HEK293 (cell line): ENCODE data around the gene PIF1.

Experiments used
- GLIS1 ChIP-seq: fragments of 450-650 bp; formaldehyde crosslinking; IDR thresholded peaks from 2 replicates; pipeline ENCODE4 v1.5.1; 2016; ENCODE audit warnings: missing biosample characterization, missing genetic modification characterization
- KLF1 ChIP-seq: fragments of 450-650 bp; formaldehyde crosslinking; IDR thresholded peaks from 2 replicates; pipeline ENCODE4 v1.5.1; 2016; ENCODE audit warnings: missing biosample characterization, missing genetic modification characterization
- KLF10 ChIP-seq: fragments of 450-650 bp; IDR thresholded peaks from 2 replicates; pipeline ENCODE4 v1.5.1; 2018; ENCODE audit warnings: missing biosample characterization, mild to moderate bottlenecking, missing genetic modification characterization
- SCRT1 ChIP-seq: fragments of 450-650 bp; formaldehyde crosslinking; IDR thresholded peaks from 2 replicates; pipeline ENCODE4 v1.5.1; 2016; ENCODE audit warnings: missing biosample characterization, missing genetic modification characterization, borderline replicate concordance
- SCRT2 ChIP-seq: fragments of 450-650 bp; formaldehyde crosslinking; IDR thresholded peaks from 2 replicates; pipeline ENCODE4 v1.5.1; 2016; ENCODE audit warnings: missing biosample characterization, missing genetic modification characterization
- TRIM28 ChIP-seq: IDR thresholded peaks from 2 replicates; pipeline ENCODE4 v1.6.1; 2011; ENCODE audit warnings: low read length, control low read depth, borderline replicate concordance
- YY2 ChIP-seq: fragments of 450-650 bp; formaldehyde crosslinking; IDR thresholded peaks from 2 replicates; pipeline ENCODE4 v1.5.1; 2016; ENCODE audit warnings: missing biosample characterization, missing genetic modification characterization
- ZBTB7A ChIP-seq: fragments of 450-650 bp; formaldehyde crosslinking; IDR thresholded peaks from 2 replicates; pipeline ENCODE4 v1.5.1; 2016; ENCODE audit warnings: low read depth, missing biosample characterization, missing genetic modification characterization
- ZNF175 ChIP-seq: fragments of 450-650 bp; formaldehyde crosslinking; IDR thresholded peaks from 2 replicates; pipeline ENCODE4 v1.5.1; 2016; ENCODE audit warnings: missing biosample characterization, missing genetic modification characterization
- ZNF2 ChIP-seq: fragments of 450-650 bp; formaldehyde crosslinking; IDR thresholded peaks from 2 replicates; pipeline ENCODE4 v1.5.1; 2016; ENCODE audit warnings: missing biosample characterization, missing genetic modification characterization
- ZNF302 ChIP-seq: fragments of 450-650 bp; formaldehyde crosslinking; IDR thresholded peaks from 2 replicates; pipeline ENCODE4 v1.5.1; 2016; ENCODE audit warnings: missing biosample characterization, missing genetic modification characterization, low read depth
- ZNF366 ChIP-seq: fragments of 450-650 bp; formaldehyde crosslinking; conservative IDR thresholded peaks from 2 replicates; pipeline ENCODE4 v1.5.1; 2016; ENCODE audit warnings: missing biosample characterization, missing genetic modification characterization
- ZNF394 ChIP-seq: fragments of 450-650 bp; formaldehyde crosslinking; IDR thresholded peaks from 2 replicates; pipeline ENCODE4 v1.5.1; 2016; ENCODE audit warnings: missing biosample characterization, missing genetic modification characterization, mild to moderate bottlenecking, moderate library complexity, borderline replicate concordance
- ZNF600 ChIP-seq: fragments of 450-650 bp; formaldehyde crosslinking; IDR thresholded peaks from 2 replicates; pipeline ENCODE4 v1.5.1; 2016; ENCODE audit warnings: missing biosample characterization, missing genetic modification characterization
- ZNF623 ChIP-seq: fragments of 450-650 bp; formaldehyde crosslinking; IDR thresholded peaks from 2 replicates; pipeline ENCODE4 v1.5.1; 2016; ENCODE audit warnings: missing biosample characterization, missing genetic modification characterization
- ZNF654 ChIP-seq: fragments of 450-650 bp; formaldehyde crosslinking; IDR thresholded peaks from 2 replicates; pipeline ENCODE4 v1.5.1; 2016; ENCODE audit warnings: low read depth, missing biosample characterization, missing genetic modification characterization
- ZNF76 ChIP-seq: fragments of 450-650 bp; formaldehyde crosslinking; IDR thresholded peaks from 2 replicates; pipeline ENCODE4; 2016; ENCODE audit warnings: low read depth, missing biosample characterization, missing genetic modification characterization, borderline replicate concordance
- TF ChIP-seq, protein P1 (sequence below): fragments of 450-650 bp; formaldehyde crosslinking; IDR thresholded peaks from 2 replicates; pipeline ENCODE4 v1.5.1; 2017; ENCODE audit warnings: missing biosample characterization, missing genetic modification characterization
- TF ChIP-seq, protein P2 (sequence below): fragments of 450-650 bp; formaldehyde crosslinking; IDR thresholded peaks from 2 replicates; pipeline ENCODE4 v1.5.1; 2016; ENCODE audit warnings: missing biosample characterization, missing genetic modification characterization
- TF ChIP-seq, protein P3 (sequence below): fragments of 450-650 bp; formaldehyde crosslinking; IDR thresholded peaks from 2 replicates; pipeline ENCODE4 v1.5.1; 2016; ENCODE audit warnings: missing biosample characterization, missing genetic modification characterization
- TF ChIP-seq, protein P4 (sequence below): fragments of 450-650 bp; formaldehyde crosslinking; IDR thresholded peaks from 2 replicates; pipeline ENCODE4 v1.5.1; 2016; ENCODE audit warnings: missing biosample characterization, missing genetic modification characterization
- TF ChIP-seq, protein P5 (sequence below): fragments of 450-650 bp; formaldehyde crosslinking; IDR thresholded peaks from 2 replicates; pipeline ENCODE4 v1.5.1; 2016; ENCODE audit warnings: missing biosample characterization, missing genetic modification characterization
- TF ChIP-seq, protein P6 (sequence below): fragments of 450-650 bp; formaldehyde crosslinking; IDR thresholded peaks from 2 replicates; pipeline ENCODE4 v1.5.1; 2017; ENCODE audit warnings: missing biosample characterization, mild to moderate bottlenecking, missing genetic modification characterization, moderate library complexity
- TF ChIP-seq, protein P7 (sequence below): fragments of 450-650 bp; formaldehyde crosslinking; IDR thresholded peaks from 2 replicates; pipeline ENCODE4 v1.5.1; 2016; ENCODE audit warnings: missing biosample characterization, missing genetic modification characterization

PIF1 gene

DNA sequence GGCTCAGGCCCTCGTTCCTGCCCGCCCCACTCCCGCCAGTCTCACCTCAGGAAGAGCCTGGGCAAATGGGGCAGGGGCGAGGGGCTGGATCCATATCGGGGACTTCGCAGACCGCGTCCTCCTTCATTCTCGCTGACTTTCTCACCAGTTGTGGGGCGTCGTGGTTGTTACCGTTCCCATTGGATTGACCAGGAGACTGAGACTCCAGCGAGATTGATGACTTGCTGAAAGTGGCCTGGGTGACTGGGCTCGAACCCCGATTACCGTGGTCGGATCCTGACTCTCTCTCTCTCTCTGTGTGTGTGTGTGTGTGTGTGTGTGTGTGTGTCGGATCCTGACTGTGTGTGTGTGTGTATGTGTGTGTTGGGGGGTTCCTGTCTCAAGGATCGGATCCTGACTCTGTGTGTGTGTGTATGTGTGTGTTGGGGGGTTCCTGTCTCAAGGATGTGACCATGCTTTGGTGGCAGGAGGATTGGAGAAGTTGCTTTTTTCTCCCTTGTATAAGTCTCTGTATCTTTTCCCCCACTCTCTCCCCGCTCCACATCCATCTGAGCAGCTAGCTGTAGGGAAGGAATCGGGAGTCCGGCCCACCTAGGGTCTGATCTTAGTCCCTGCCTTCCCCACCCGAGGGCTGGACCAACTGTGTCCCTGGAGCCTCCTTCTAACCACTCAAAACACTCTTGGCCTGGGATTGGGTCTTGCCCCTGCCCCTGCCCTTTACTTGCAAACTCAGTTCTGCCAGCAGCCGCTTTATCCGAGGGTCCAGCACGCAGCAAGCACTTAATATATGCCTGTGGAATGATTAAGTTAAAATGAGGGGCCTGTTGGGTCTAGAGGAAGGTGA, 16.9 kb upstream of the PIF1 start (continued):
- no peak for TF ChIP-seq ZNF175 (tag by site-specific recombination)
- TF ChIP-seq, protein P1, sequence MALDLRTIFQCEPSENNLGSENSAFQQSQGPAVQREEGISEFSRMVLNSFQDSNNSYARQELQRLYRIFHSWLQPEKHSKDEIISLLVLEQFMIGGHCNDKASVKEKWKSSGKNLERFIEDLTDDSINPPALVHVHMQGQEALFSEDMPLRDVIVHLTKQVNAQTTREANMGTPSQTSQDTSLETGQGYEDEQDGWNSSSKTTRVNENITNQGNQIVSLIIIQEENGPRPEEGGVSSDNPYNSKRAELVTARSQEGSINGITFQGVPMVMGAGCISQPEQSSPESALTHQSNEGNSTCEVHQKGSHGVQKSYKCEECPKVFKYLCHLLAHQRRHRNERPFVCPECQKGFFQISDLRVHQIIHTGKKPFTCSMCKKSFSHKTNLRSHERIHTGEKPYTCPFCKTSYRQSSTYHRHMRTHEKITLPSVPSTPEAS (tag by site-specific recombination) = peak; percentile 96
- no peak for TF ChIP-seq KLF1 (tag by site-specific recombination)
- TF ChIP-seq, protein P2, sequence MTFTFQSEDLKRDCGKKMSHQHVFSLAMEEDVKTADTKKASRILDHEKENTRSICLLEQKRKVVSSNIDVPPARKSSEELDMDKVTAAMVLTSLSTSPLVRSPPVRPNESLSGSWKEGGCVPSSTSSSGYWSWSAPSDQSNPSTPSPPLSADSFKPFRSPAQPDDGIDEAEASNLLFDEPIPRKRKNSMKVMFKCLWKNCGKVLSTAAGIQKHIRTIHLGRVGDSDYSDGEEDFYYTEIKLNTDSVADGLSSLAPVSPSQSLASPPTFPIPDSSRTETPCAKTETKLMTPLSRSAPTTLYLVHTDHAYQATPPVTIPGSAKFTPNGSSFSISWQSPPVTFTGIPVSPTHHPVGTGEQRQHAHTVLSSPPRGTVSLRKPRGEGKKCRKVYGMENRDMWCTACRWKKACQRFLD (tag by site-specific recombination) = no peak
- TF ChIP-seq SCRT2 (tag by site-specific recombination) = no peak
- TF ChIP-seq, protein P3, sequence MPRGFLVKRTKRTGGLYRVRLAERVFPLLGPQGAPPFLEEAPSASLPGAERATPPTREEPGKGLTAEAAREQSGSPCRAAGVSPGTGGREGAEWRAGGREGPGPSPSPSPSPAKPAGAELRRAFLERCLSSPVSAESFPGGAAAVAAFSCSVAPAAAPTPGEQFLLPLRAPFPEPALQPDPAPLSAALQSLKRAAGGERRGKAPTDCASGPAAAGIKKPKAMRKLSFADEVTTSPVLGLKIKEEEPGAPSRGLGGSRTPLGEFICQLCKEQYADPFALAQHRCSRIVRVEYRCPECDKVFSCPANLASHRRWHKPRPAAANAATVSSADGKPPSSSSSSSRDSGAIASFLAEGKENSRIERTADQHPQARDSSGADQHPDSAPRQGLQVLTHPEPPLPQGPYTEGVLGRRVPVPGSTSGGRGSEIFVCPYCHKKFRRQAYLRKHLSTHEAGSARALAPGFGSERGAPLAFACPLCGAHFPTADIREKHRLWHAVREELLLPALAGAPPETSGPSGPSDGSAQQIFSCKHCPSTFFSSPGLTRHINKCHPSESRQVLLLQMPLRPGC (tag by site-specific recombination) = no peak
- TF ChIP-seq TRIM28 = no peak
- TF ChIP-seq KLF10 (tag by site-specific recombination) = no peak
- TF ChIP-seq GLIS1 (tag by site-specific recombination) = no peak
- TF ChIP-seq, protein P4, sequence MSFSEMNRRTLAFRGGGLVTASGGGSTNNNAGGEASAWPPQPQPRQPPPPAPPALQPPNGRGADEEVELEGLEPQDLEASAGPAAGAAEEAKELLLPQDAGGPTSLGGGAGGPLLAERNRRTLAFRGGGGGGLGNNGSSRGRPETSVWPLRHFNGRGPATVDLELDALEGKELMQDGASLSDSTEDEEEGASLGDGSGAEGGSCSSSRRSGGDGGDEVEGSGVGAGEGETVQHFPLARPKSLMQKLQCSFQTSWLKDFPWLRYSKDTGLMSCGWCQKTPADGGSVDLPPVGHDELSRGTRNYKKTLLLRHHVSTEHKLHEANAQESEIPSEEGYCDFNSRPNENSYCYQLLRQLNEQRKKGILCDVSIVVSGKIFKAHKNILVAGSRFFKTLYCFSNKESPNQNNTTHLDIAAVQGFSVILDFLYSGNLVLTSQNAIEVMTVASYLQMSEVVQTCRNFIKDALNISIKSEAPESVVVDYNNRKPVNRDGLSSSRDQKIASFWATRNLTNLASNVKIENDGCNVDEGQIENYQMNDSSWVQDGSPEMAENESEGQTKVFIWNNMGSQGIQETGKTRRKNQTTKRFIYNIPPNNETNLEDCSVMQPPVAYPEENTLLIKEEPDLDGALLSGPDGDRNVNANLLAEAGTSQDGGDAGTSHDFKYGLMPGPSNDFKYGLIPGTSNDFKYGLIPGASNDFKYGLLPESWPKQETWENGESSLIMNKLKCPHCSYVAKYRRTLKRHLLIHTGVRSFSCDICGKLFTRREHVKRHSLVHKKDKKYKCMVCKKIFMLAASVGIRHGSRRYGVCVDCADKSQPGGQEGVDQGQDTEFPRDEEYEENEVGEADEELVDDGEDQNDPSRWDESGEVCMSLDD (tag by site-specific recombination) = peak; percentile 44; the same call in 1 of the 2 replicates
- TF ChIP-seq ZBTB7A (tag by site-specific recombination) = no peak; the same call in 1 of the 2 replicates
- 0 out of 2 replicates have a peak, but pooled peaks have one; percentile 14 for TF ChIP-seq YY2 (tag by site-specific recombination)
- peak; percentile 51 for TF ChIP-seq ZNF600 (tag by site-specific recombination)
- TF ChIP-seq, protein P5, sequence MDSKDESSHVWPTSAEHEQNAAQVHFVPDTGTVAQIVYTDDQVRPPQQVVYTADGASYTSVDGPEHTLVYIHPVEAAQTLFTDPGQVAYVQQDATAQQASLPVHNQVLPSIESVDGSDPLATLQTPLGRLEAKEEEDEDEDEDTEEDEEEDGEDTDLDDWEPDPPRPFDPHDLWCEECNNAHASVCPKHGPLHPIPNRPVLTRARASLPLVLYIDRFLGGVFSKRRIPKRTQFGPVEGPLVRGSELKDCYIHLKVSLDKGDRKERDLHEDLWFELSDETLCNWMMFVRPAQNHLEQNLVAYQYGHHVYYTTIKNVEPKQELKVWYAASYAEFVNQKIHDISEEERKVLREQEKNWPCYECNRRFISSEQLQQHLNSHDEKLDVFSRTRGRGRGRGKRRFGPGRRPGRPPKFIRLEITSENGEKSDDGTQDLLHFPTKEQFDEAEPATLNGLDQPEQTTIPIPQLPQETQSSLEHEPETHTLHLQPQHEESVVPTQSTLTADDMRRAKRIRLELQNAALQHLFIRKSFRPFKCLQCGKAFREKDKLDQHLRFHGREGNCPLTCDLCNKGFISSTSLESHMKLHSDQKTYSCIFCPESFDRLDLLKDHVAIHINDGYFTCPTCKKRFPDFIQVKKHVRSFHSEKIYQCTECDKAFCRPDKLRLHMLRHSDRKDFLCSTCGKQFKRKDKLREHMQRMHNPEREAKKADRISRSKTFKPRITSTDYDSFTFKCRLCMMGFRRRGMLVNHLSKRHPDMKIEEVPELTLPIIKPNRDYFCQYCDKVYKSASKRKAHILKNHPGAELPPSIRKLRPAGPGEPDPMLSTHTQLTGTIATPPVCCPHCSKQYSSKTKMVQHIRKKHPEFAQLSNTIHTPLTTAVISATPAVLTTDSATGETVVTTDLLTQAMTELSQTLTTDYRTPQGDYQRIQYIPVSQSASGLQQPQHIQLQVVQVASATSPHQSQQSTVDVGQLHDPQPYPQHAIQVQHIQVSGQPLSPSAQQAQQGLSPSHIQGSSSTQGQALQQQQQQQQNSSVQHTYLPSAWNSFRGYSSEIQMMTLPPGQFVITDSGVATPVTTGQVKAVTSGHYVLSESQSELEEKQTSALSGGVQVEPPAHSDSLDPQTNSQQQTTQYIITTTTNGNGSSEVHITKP (tag by site-specific recombination) = 0 out of 2 replicates have a peak, but pooled peaks have one; percentile 5
- TF ChIP-seq, protein P6, sequence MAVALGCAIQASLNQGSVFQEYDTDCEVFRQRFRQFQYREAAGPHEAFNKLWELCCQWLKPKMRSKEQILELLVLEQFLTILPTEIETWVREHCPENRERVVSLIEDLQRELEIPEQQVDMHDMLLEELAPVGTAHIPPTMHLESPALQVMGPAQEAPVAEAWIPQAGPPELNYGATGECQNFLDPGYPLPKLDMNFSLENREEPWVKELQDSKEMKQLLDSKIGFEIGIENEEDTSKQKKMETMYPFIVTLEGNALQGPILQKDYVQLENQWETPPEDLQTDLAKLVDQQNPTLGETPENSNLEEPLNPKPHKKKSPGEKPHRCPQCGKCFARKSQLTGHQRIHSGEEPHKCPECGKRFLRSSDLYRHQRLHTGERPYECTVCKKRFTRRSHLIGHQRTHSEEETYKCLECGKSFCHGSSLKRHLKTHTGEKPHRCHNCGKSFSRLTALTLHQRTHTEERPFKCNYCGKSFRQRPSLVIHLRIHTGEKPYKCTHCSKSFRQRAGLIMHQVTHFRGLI (tag by site-specific recombination) = no peak
- TF ChIP-seq SCRT1 (tag by site-specific recombination) = no peak
- no peak for TF ChIP-seq ZNF394 (tag by site-specific recombination)
- no peak for TF ChIP-seq ZNF302 (tag by site-specific recombination)
- TF ChIP-seq, protein P7, sequence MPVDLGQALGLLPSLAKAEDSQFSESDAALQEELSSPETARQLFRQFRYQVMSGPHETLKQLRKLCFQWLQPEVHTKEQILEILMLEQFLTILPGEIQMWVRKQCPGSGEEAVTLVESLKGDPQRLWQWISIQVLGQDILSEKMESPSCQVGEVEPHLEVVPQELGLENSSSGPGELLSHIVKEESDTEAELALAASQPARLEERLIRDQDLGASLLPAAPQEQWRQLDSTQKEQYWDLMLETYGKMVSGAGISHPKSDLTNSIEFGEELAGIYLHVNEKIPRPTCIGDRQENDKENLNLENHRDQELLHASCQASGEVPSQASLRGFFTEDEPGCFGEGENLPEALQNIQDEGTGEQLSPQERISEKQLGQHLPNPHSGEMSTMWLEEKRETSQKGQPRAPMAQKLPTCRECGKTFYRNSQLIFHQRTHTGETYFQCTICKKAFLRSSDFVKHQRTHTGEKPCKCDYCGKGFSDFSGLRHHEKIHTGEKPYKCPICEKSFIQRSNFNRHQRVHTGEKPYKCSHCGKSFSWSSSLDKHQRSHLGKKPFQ = no peak
- TF ChIP-seq ZNF654 (tag by site-specific recombination) = no peak
- no peak for TF ChIP-seq ZNF366 (tag by site-specific recombination)
- TF ChIP-seq ZNF2 (tag by site-specific recombination) = no peak
- no peak for TF ChIP-seq ZNF76
- no peak for TF ChIP-seq ZNF623 (tag by site-specific recombination)
